GM06990 (cell line): ENCODE data around the gene SPNS2.

Experiments
- DNase-seq: peaks from one replicate; pipeline ENCODE4 v3.0.0-alpha.2; 2011; ENCODE audit not compliant: insufficient read length; ENCODE audit errors: extremely low read depth
- H3K27me3 ChIP-seq: replicated peaks from 2 replicates; pipeline ENCODE4 v1.6.0; 2011; ENCODE audit warnings: low read length; ENCODE audit not compliant: control insufficient read depth, insufficient read depth
- H3K36me3 ChIP-seq: 2 replicates; pipeline ENCODE4 v1.5.1; 2011; ENCODE audit warnings: low read length; ENCODE audit not compliant: control insufficient read depth, insufficient read depth
- H3K4me3 ChIP-seq: replicated peaks from 2 replicates; pipeline ENCODE4 v1.5.1; 2011; ENCODE audit warnings: low read depth, mild to moderate bottlenecking, control low read depth, low read length
- CTCF ChIP-seq: IDR thresholded peaks from 2 replicates; pipeline ENCODE4 v1.5.1; 2011; ENCODE audit warnings: low read length, control low read depth, mild to moderate bottlenecking, inconsistent platforms; ENCODE audit not compliant: insufficient read depth, poor library complexity, severe bottlenecking

Gene SPNS2

GRCh38 chr17:4538236-4539002 lies 39.7 kb downstream of the SPNS2 start:
- H3K36me3 ChIP-seq, result peaks cover 42% of the 10 kb centered on the region

DNA sequence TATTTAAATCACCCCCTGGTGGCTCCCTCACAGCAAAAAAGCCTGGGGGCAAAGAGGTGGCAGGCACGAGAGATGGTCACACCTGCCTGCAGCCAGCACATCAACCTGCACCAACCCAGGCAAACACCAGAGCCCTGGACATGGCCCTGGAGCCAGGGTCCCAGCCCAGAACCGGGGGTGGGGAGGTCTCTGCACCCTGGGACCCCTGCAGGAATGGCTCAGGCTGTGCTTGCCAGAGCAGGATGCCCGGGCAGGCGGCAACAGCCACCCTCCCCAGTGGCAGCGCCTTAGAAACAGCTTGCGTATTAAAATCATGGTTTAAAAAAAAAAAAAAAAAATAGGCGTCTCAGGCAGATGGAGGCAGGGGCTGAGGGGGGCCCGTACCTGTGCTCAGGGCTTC lies 40.3 kb downstream of the SPNS2 start:
- H3K4me3 ChIP-seq, result no peak overlapping the region
- no peak for DNase-seq
- TF ChIP-seq CTCF, result no peak
- peaks cover 42% of the 10 kb centered on the region for H3K36me3 ChIP-seq
- no peaks in the 10 kb centered on the region for H3K27me3 ChIP-seq

More at GRCh38 chr17:4538236-4539002, 39.7 kb downstream of the SPNS2 start:
- TF ChIP-seq CTCF, result no peak
- DNase-seq, result no peak
- Histone ChIP-seq H3K4me3 (no peak overlapping the region), H3K27me3 (no peaks in the 10 kb centered on the region)

- Histone ChIP-seq H3K4me3 (no peak overlapping the region), H3K36me3 (peaks cover 45% of the 10 kb centered on the region), H3K27me3 (no peaks in the 10 kb centered on the region)
- TF ChIP-seq CTCF, result no peak
- DNase-seq, result peak; percentile 9
These were observed 41.0 kb downstream of the SPNS2 start for GRCh38 chr17:4539576-4540223.

- TF ChIP-seq CTCF, result peak; percentile 40
- Histone ChIP-seq H3K36me3 (peaks cover 46% of the 10 kb centered on the region), H3K4me3 (no peak overlapping the region), H3K27me3 (no peaks in the 10 kb centered on the region)
- DNase-seq, result peak; percentile 17
These were observed 41.6 kb downstream of the SPNS2 start for GRCh38 chr17:4540224-4540651.

DNA sequence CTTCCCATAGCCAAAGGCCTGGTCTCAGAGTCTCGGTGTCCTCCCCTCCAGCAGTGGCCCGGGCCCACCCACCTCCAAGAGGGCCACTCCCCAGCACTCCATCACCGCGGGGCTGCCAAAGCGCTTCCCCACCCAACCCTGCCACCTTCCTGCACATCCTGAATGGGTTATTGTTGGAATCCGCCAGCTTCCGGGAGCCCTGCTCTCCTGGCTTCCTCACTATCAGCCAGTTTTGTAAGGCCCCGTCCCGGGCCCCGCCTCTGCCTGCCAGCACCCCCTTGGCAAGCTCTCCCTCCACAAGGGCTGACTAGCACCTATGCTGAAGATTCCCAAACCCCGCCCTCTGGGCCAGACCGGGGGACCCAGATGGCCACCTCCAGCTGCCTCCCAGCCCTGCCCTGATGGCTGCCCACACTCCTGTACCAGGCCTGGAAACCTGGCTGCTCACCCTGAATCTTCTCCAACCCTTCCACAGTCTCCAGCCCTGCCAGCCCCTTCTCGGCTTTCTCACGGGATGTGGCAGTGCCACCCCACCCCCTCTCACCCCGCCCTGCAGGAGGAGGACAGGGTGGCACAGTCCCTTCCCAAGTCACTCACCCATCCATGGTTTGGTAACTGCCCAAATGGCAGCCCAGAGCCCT lies 42.1 kb downstream of the SPNS2 start:
- Histone ChIP-seq H3K36me3 (peaks cover 52% of the 10 kb centered on the region), H3K4me3 (no peak overlapping the region), H3K27me3 (no peaks in the 10 kb centered on the region)
- no peak for TF ChIP-seq CTCF
- DNase-seq, result no peak
